PC-9 (cell line): ENCODE data around the gene C6orf58. TPM values are rescaled to one million over a fixed set of nuclear protein-coding genes. Genes with fewer than 3 reads are reported as not detected.
A peak's percentile ranks its signal among the peaks of the same experiment; 100 is the strongest.

Experiments
- BruUV-seq: library from RNA; stranded (reverse); fragments of 400-500 nt; replicated peaks from 2 replicates; lab custom pipeline; 2021; lab: Mats Ljungman, UMichigan
- CTCF ChIA-PET: fragments of 300-600 bp; sonication (Branson Sonifier 250); formaldehyde crosslinking; loops from one replicate; lab custom pipeline; 2022; ENCODE audit warnings: antibody characterized with exemption; lab: Charles Lee
- POLR2A ChIA-PET: fragments of 300-600 bp; sonication (Branson Sonifier 250); formaldehyde crosslinking; loops from one replicate; lab custom pipeline; 2022; ENCODE audit warnings: antibody characterized with exemption; ENCODE audit not compliant: unreplicated experiment; lab: Charles Lee
- DNase-seq, 2 experiments: peaks; one replicate each; pipeline versions ENCODE4 v3.0.0 to v3.0.0-alpha.2; 2015 to 2022; ENCODE audit warnings: mixed read lengths in 1 of 2
- H2AFZ ChIP-seq: fragments of 200-600 bp; sonication (generic); 2 replicates; pipeline ENCODE4 v1.8.1; 2017; ENCODE audit warnings: antibody characterized with exemption
- H3F3A ChIP-seq: fragments of 200-600 bp; sonication (generic); 2 replicates; pipeline ENCODE4 v1.8.1; 2017; ENCODE audit warnings: antibody characterized with exemption, mild to moderate bottlenecking, low read depth; ENCODE audit not compliant: insufficient read depth
- H3K27ac ChIP-seq: fragments of 200-600 bp; sonication (generic); 2 replicates; pipeline ENCODE4 v1.6.1; 2016; ENCODE audit warnings: mixed run types
- H3K27me3 ChIP-seq: fragments of 200-600 bp; sonication (generic); 2 replicates; pipeline ENCODE4 v1.6.1; 2016; ENCODE audit warnings: low read depth, mixed run types; ENCODE audit not compliant: insufficient read depth
- H3K36me3 ChIP-seq: fragments of 200-600 bp; sonication (generic); 2 replicates; pipeline ENCODE4 v1.6.1; 2016; ENCODE audit warnings: low read depth, mixed run types
- H3K4me1 ChIP-seq: fragments of 200-600 bp; sonication (generic); replicated peaks from 2 replicates; pipeline ENCODE4 v1.6.1; 2016; ENCODE audit warnings: mixed run types; ENCODE audit not compliant: insufficient read depth
- H3K4me2 ChIP-seq: fragments of 200-600 bp; sonication (generic); 2 replicates; pipeline ENCODE4 v1.6.1; 2017; ENCODE audit warnings: mixed run types
- H3K4me3 ChIP-seq: fragments of 200-600 bp; sonication (generic); 2 replicates; pipeline ENCODE4 v1.6.1; 2016; ENCODE audit warnings: mixed run types
- H3K79me2 ChIP-seq: fragments of 200-600 bp; sonication (generic); 2 replicates; pipeline ENCODE4 v1.6.1; 2017; ENCODE audit warnings: low read depth, mixed run types
- H3K9me2 ChIP-seq: fragments of 200-600 bp; sonication (generic); 2 replicates; pipeline ENCODE4 v1.8.1; 2017; ENCODE audit warnings: mild to moderate bottlenecking; ENCODE audit not compliant: insufficient read depth
- H3K9me3 ChIP-seq: fragments of 200-600 bp; sonication (generic); 2 replicates; pipeline ENCODE4 v1.8.1; 2016; ENCODE audit warnings: low read depth; ENCODE audit not compliant: insufficient read depth
- H4K20me1 ChIP-seq: fragments of 200-600 bp; sonication (generic); 2 replicates; pipeline ENCODE4 v1.8.1; 2017; ENCODE audit not compliant: insufficient read depth
- EZH2 ChIP-seq: fragments of 200-600 bp; sonication (generic); IDR thresholded peaks from 2 replicates; pipeline ENCODE4 v1.8.0; 2017; ENCODE audit warnings: antibody characterized with exemption, low read depth
- intact Hi-C: fragments of 100-400 bp; cut with micrococcal nuclease; formaldehyde crosslinking; loops from one replicate; pipeline ENCODE4 v1.10.0; 2022; ENCODE audit not compliant: unreplicated experiment
- total RNA-seq: library from RNA; stranded (reverse); gene quantifications from 2 replicates; pipeline ENCODE4 v1.2.3, GENCODE V29; 2021
- TF ChIP-seq, protein P1 (sequence below): fragments of 200-600 bp; sonication (generic); conservative IDR thresholded peaks from 2 replicates; pipeline ENCODE4 v1.6.1; 2017; ENCODE audit warnings: mixed run types, antibody characterized with exemption, mild to moderate bottlenecking, moderate library complexity

The C6orf58 gene
- total RNA-seq, 1 experiment from 2014 or later: not detected

DNA sequence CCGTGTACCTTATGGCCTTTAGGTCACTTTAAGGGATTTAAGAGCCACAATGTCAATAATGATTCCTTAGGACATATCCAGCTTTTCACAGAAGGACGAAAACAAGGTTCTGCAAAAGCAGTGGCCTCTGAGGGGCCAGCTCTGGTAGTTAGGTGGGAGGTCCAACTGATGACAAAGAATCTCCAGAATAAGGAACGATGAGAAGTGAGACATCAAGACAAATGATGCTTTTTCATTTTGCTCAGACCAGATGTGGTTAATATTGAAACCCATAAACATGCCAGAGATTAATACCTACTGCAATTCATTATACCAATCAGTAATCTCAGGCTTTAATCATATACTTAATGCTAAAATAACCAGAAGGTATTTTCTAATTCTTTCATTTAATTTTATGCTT lies 1.9 kb downstream of the C6orf58 start:
- Histone ChIP-seq H4K20me1 (no peaks in the 10 kb centered on the region), H3K4me3 (no peak overlapping the region), H2AFZ (peak overlapping the region; percentile 31; the same call in 1 of the 2 replicates), H3K4me2 (no peak overlapping the region), H3K79me2 (no peaks in the 10 kb centered on the region), H3K27me3 (no peaks in the 10 kb centered on the region), H3K36me3 (no peaks in the 10 kb centered on the region), H3K27ac (no peak overlapping the region), H3K4me1 (peaks cover 11% of the 10 kb centered on the region), H3F3A (0 out of 2 replicates have a peak, but pooled peaks cover 4% of the 10 kb centered on the region), H3K9me3 (0 out of 2 replicates have a peak, but pooled peaks cover 7% of the 10 kb centered on the region), H3K9me2 (no peaks in the 10 kb centered on the region; the same call in 1 of the 2 replicates)
- DNase-seq: no peak
- intact Hi-C loops: no loop called here
- TF ChIP-seq, protein P1, sequence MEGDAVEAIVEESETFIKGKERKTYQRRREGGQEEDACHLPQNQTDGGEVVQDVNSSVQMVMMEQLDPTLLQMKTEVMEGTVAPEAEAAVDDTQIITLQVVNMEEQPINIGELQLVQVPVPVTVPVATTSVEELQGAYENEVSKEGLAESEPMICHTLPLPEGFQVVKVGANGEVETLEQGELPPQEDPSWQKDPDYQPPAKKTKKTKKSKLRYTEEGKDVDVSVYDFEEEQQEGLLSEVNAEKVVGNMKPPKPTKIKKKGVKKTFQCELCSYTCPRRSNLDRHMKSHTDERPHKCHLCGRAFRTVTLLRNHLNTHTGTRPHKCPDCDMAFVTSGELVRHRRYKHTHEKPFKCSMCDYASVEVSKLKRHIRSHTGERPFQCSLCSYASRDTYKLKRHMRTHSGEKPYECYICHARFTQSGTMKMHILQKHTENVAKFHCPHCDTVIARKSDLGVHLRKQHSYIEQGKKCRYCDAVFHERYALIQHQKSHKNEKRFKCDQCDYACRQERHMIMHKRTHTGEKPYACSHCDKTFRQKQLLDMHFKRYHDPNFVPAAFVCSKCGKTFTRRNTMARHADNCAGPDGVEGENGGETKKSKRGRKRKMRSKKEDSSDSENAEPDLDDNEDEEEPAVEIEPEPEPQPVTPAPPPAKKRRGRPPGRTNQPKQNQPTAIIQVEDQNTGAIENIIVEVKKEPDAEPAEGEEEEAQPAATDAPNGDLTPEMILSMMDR: no peak
- TF ChIP-seq EZH2: no peak
- POLR2A ChIA-PET: no interaction called here
- CTCF ChIA-PET: no interaction called here
- no TSS peak for BruUV-seq

DNA sequence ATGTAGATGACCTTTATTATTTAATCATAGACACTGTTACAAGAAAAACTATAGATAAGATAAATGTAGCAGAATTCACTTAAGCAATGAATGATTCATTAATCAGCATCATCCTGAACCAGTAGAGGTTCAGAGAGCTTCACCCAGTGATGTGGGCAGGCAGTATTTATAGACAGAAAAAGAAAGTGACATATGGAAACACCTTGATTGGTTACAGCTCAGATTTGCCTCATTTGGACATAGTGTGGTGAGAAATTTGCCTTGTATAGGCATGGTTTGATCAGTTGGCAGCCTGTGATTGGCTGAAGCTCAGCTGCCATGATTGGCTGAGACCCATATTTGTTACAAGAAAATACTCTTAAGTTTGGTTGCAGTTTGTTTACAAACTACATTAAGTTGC lies 4.6 kb downstream of the C6orf58 start:
- no peaks in the 10 kb centered on the region for H3K79me2 ChIP-seq
- ChIA-PET POLR2A (no interaction called here), CTCF (no interaction called here)
- BruUV-seq: no TSS peak
- no peaks in the 10 kb centered on the region for H4K20me1 ChIP-seq
- no peak overlapping the region for H2AFZ ChIP-seq
- TF ChIP-seq, protein P1: no peak
- no peak for TF ChIP-seq EZH2
- DNase-seq: no peak
- 0 out of 2 replicates have a peak, but pooled peaks cover 7% of the 10 kb centered on the region for H3K9me3 ChIP-seq
- peaks cover 11% of the 10 kb centered on the region for H3K4me1 ChIP-seq
- H3K27ac ChIP-seq: no peak overlapping the region
- intact Hi-C loops: no loop called here
- H3K4me3 ChIP-seq: no peak overlapping the region
- no peak overlapping the region for H3K4me2 ChIP-seq
- H3K9me2 ChIP-seq: no peaks in the 10 kb centered on the region; the same call in 1 of the 2 replicates
- no peaks in the 10 kb centered on the region for H3K27me3 ChIP-seq
- no peaks in the 10 kb centered on the region for H3K36me3 ChIP-seq
- 0 out of 2 replicates have a peak, but pooled peaks cover 4% of the 10 kb centered on the region for H3F3A ChIP-seq

DNA sequence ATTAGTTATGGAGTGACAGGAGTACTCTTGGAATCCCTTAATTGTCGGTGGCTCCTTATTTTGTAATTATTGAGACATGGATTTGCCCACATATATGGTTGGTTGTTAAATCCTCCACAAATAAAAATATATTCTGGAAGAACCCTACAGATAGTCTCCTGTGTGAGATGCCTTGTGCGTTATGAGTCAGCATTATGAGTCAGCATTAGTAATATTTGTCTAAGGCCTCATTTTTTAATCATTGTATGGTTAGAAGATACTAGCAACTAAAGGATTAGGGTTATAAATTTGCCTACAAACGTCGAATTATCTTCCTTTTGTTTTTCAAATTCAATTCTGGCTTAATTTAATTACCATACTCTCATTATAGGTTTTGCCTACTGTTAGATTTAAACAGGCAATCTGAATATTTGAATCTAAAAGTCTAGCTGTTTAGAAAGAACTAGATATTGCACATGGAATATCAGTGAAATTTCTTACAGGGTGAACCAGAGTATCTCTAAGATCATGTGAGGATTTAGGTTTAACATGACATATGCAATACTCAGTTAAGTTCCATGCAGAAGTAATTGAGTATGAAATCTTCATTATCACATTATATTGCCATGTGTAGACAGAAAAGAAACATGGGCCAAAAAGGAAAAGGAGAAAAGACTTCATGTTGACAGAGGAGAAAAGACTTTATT lies 5.9 kb downstream of the C6orf58 start:
- peaks cover 11% of the 10 kb centered on the region for H3K4me1 ChIP-seq
- H3K36me3 ChIP-seq: no peaks in the 10 kb centered on the region
- H3K4me3 ChIP-seq: no peak overlapping the region
- DNase-seq: peak in 1 of 2 experiments; percentile 68
- 0 out of 2 replicates have a peak, but pooled peaks cover 4% of the 10 kb centered on the region for H3F3A ChIP-seq
- peak overlapping the region; percentile 19 for H3K27ac ChIP-seq
- TF ChIP-seq, protein P1: no peak
- TF ChIP-seq EZH2: no peak
- intact Hi-C loops: no loop called here
- BruUV-seq: no TSS peak
- peak overlapping the region; percentile 21; the same call in 1 of the 2 replicates for H3K4me2 ChIP-seq
- H3K9me2 ChIP-seq: no peaks in the 10 kb centered on the region
- H3K27me3 ChIP-seq: no peaks in the 10 kb centered on the region
- H3K79me2 ChIP-seq: no peaks in the 10 kb centered on the region
- CTCF ChIA-PET: no interaction called here
- peak overlapping the region; percentile 10; the same call in 1 of the 2 replicates for H2AFZ ChIP-seq
- H3K9me3 ChIP-seq: 0 out of 2 replicates have a peak, but pooled peaks cover 7% of the 10 kb centered on the region
- H4K20me1 ChIP-seq: no peaks in the 10 kb centered on the region
- POLR2A ChIA-PET: no interaction called here
